Stimulated activated CD4-positive, alpha-beta T cell treated with anti-CD3 and anti-CD28 coated beads, Interleukin-15, amount 100 ng/mL, for 24 hours (primary cell): ENCODE results near the gene LIMS1.
A peak's percentile ranks its signal among the peaks of the same experiment; 100 is the strongest.
"Not testable (repeated sequence)": the region's sequence is repeated elsewhere in the genome, so short reads cannot be mapped to it uniquely, and the experiment has no call there.

Experiments used
- DNase-seq: peaks from one replicate; pipeline ENCODE4 v3.0.0-alpha.2; 2020

LIMS1 gene

GRCh38 chr2:108670282-108670681 is 136.0 kb downstream of the LIMS1 start:
- not testable (repeated sequence) for DNase-seq

- DNase-seq: not testable (repeated sequence)
These were observed 138.0 kb downstream of the LIMS1 start for GRCh38 chr2:108672200-108672805.

- not testable (repeated sequence) for DNase-seq
These were observed 142.3 kb downstream of the LIMS1 start for GRCh38 chr2:108676522-108676921.

- not testable (repeated sequence) for DNase-seq
These were observed 143.0 kb downstream of the LIMS1 start for GRCh38 chr2:108677239-108677744.

- DNase-seq: not testable (repeated sequence)
These were observed 144.0 kb downstream of the LIMS1 start for GRCh38 chr2:108678198-108678651.

GRCh38 chr2:108680805-108681204 is 146.5 kb downstream of the LIMS1 start:
- DNase-seq: not testable (repeated sequence)

- DNase-seq: not testable (repeated sequence)
These were observed 154.8 kb downstream of the LIMS1 start for GRCh38 chr2:108688818-108689756.

- not testable (repeated sequence) for DNase-seq
These were observed 155.7 kb downstream of the LIMS1 start for GRCh38 chr2:108690001-108690400.

- DNase-seq: no peak
These were observed 157.2 kb downstream of the LIMS1 start for GRCh38 chr2:108691447-108691846.

GRCh38 chr2:108701208-108701607 is 166.9 kb downstream of the LIMS1 start:
- no peak for DNase-seq

- no peak for DNase-seq
These were observed 167.5 kb downstream of the LIMS1 start for GRCh38 chr2:108701806-108702205.

- no peak for DNase-seq
These were observed 170.6 kb downstream of the LIMS1 start for GRCh38 chr2:108704871-108705270.

GRCh38 chr2:108707300-108707699 is 173.0 kb downstream of the LIMS1 start:
- no peak for DNase-seq

GRCh38 chr2:108716971-108717370 is 182.7 kb downstream of the LIMS1 start:
- DNase-seq: not testable (repeated sequence)

GRCh38 chr2:108719149-108720044 is 185.1 kb downstream of the LIMS1 start, which contains the start of gene RANBP2:
Gene RANBP2, plus strand, starts transcription at chr2:108719482. Its CDS starts 125 bp downstream, at chr2:108719607.
- peak; percentile 96 for DNase-seq

GRCh38 chr2:108726048-108726447 is 191.8 kb downstream of the LIMS1 start:
- DNase-seq: not testable (repeated sequence)

GRCh38 chr2:108734656-108735055 is 200.4 kb downstream of the LIMS1 start:
- not testable (repeated sequence) for DNase-seq
